GM12801 (cell line): Measurements from ENCODE around the gene SMG1.

ENCODE experiments used
- CTCF ChIP-seq: IDR thresholded peaks from one replicate; pipeline ENCODE4 v1.5.1; 2011; ENCODE audit warnings: control low read depth; ENCODE audit not compliant: insufficient read length; ENCODE audit errors: extremely low read depth

Gene SMG1

GRCh38 chr16:18958621-18959029 lies 32.4 kb upstream of the SMG1 start:
- TF ChIP-seq CTCF: no peak

DNA sequence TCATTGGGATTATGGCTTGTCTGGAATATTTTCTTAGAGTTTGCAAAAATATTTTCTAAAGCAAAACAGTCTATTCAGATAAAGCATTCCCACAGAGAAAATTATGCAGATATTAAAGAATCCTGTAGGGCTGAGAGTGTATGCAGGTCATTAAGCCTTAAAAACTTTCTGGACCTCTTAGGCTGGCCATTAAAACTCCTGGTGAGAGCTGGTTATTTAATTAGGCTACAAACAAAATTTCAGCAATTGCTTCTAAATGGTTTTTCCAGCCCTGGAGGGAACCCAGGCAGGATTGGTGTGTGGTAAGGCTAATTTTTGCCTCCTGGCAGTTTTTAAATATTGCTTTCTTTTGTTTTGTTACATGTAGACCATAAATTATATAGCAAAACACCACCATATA lies 27.3 kb upstream of the SMG1 start:
- TF ChIP-seq CTCF: no peak

DNA sequence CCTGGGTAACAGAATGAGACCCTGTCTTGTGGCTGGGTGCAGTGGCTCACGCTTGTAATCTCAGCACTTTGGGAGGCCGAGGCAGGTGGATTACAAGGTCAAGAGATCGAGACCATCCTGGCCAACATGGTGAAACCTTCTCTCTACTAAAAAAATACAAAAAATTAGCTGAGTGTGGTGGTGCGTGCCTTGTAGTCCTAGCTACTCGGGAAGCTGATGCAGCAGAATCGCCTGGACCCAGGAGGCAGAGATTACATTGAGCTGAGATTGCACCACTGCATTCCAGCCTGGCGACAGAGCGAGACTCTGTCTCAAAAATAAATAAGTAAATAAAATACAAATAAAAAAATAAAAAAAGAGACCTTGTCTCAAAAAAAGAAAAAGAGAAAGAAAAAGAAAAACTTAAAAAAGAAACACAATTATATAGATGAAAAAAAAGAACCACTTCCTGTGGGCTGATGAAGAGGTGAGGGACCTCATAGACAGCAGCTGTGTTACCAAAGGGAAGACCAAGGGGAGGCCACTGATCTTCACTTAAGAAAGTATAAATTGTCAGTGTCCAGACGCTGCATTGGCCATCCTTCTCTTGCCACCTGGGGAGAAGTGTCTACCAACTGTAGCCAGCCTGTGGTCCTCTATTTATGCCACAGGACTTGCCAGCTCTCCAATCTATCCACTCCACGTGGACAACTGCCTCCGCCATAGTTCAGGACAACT lies 24.4 kb upstream of the SMG1 start:
- TF ChIP-seq CTCF: no peak

- no peak for TF ChIP-seq CTCF
Measured at GRCh38 chr16:18948372-18949020, 22.3 kb upstream of the SMG1 start.

GRCh38 chr16:18945233-18945632 lies 19.0 kb upstream of the SMG1 start:
- TF ChIP-seq CTCF: no peak

GRCh38 chr16:18943414-18943813 lies 17.2 kb upstream of the SMG1 start:
- TF ChIP-seq CTCF: no peak

DNA sequence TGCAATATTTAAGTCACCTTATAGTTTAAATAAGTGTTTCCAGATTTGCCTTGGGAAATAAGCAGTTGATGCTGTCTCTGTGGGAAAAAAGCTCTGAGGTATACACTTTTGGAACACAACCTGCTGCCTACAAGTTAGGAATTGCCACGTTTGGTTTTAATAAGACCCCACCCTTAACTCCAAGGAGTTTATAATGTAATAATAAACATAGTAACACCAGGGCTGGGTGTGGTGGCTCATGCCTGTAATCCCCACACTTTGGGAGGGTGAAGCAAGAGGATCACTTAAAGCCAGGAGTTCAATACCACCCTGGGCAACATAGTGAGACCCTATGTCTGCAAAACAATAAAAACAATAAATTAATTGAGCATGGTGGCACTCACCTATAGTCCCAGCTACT lies 15.9 kb upstream of the SMG1 start:
- TF ChIP-seq CTCF: no peak
